CD14-positive monocyte (primary cell): Measurements from ENCODE around the gene GOSR1. TPM values are rescaled to one million over a fixed set of nuclear protein-coding genes. Genes with fewer than 3 reads are reported as not detected.

ENCODE experiments used
- DNase-seq, 3 donors: peaks; one replicate each; pipeline ENCODE4 v3.0.0-alpha.2; 2011 to 2022
- H2AFZ ChIP-seq: 2 replicates; pipeline ENCODE4 v1.6.0; 2012; ENCODE audit warnings: mild to moderate bottlenecking, low read depth, low read length, inconsistent platforms; ENCODE audit not compliant: insufficient read depth, poor library complexity, severe bottlenecking
- H3K27ac ChIP-seq, 2 donors: 1 replicate in 1 of 2; 2 replicates in 1 of 2; pipeline ENCODE4 v1.5.1; 2012 to 2013; ENCODE audit warnings: low read length in 2 of 2, control low read depth in 1 of 2, inconsistent platforms in 1 of 2, low read depth in 1 of 2, mild to moderate bottlenecking in 1 of 2
- H3K27me3 ChIP-seq, 2 donors: one replicate each; pipeline versions ENCODE4 v1.6.0 to v1.6.1; 2011 to 2013; ENCODE audit warnings: low read length in 2 of 2; ENCODE audit not compliant: control insufficient read depth in 2 of 2, insufficient read depth in 2 of 2
- H3K36me3 ChIP-seq, 2 donors: replicated peaks in 1 of 2; 1 replicate in 1 of 2; 2 replicates in 1 of 2; pipeline versions ENCODE4 v1.5.1 to v1.6.1; 2012 to 2013; ENCODE audit warnings: low read length in 2 of 2, control low read depth in 1 of 2, inconsistent platforms in 1 of 2, mild to moderate bottlenecking in 1 of 2; ENCODE audit not compliant: insufficient read depth in 2 of 2, control insufficient read depth in 1 of 2
- H3K4me1 ChIP-seq, 2 donors: 1 replicate in 1 of 2; 2 replicates in 1 of 2; pipeline versions ENCODE4 v1.5.1 to v1.6.1; 2012 to 2013; ENCODE audit warnings: low read length in 2 of 2, control low read depth in 1 of 2, inconsistent platforms in 1 of 2, mild to moderate bottlenecking in 1 of 2, moderate library complexity in 1 of 2; ENCODE audit not compliant: insufficient read depth in 2 of 2, control insufficient read depth in 1 of 2
- H3K4me2 ChIP-seq: replicated peaks from 2 replicates; pipeline ENCODE3; 2012; ENCODE audit warnings: low read length, moderate library complexity, mild to moderate bottlenecking; ENCODE audit not compliant: poor library complexity, severe bottlenecking; ENCODE audit errors: extremely low read depth
- H3K4me3 ChIP-seq, 3 experiments: fragments of 200-600 bp in 1 of 3; sonication (generic) in 1 of 3; replicated peaks in 1 of 3; 1 replicate in 2 of 3; 2 replicates in 1 of 3; pipeline ENCODE4 v1.5.1; 2011 to 2013; ENCODE audit warnings: low read length in 3 of 3, mild to moderate bottlenecking in 3 of 3, control low read depth in 2 of 3, low read depth in 2 of 3, inconsistent platforms in 1 of 3, moderate library complexity in 1 of 3
- H3K79me2 ChIP-seq: 2 replicates; pipeline ENCODE4 v1.6.0; 2012; ENCODE audit warnings: mild to moderate bottlenecking, control low read depth, inconsistent platforms, low read length, moderate library complexity; ENCODE audit not compliant: insufficient read depth
- H3K9ac ChIP-seq: 2 replicates; pipeline ENCODE4 v1.6.0; 2017; ENCODE audit warnings: low read length, mild to moderate bottlenecking; ENCODE audit not compliant: insufficient read depth, poor library complexity, severe bottlenecking
- H3K9me3 ChIP-seq, 2 donors: replicated peaks in 1 of 2; 1 replicate in 1 of 2; 2 replicates in 1 of 2; pipeline versions ENCODE4 v1.5.1 to v1.6.1; 2012 to 2013; ENCODE audit warnings: low read length in 2 of 2, control low read depth in 1 of 2; ENCODE audit not compliant: control insufficient read depth in 1 of 2, insufficient read depth in 1 of 2
- H4K20me1 ChIP-seq: 2 replicates; pipeline ENCODE4 v1.6.0; 2012; ENCODE audit warnings: mild to moderate bottlenecking, low read length, control low read depth, moderate library complexity; ENCODE audit not compliant: insufficient read depth
- H3K27ac Mint-ChIP-seq, 7 donors: one replicate each; pipeline ENCODE4 v1.8.0; 2020; ENCODE audit warnings: mild to moderate bottlenecking in 7 of 7, mixed read lengths in 7 of 7, moderate library complexity in 6 of 7, inconsistent platforms in 2 of 7
- H3K27me3 Mint-ChIP-seq, 3 donors: one replicate each; pipeline ENCODE4 v1.8.0; 2021 to 2022; ENCODE audit warnings: low read depth in 3 of 3, mild to moderate bottlenecking in 3 of 3, mixed read lengths in 3 of 3, moderate library complexity in 3 of 3, inconsistent platforms in 1 of 3
- H3K36me3 Mint-ChIP-seq, 2 donors: one replicate each; pipeline ENCODE4 v1.8.0; 2020; ENCODE audit warnings: mixed read lengths in 2 of 2, inconsistent platforms in 1 of 2, mild to moderate bottlenecking in 1 of 2
- H3K4me1 Mint-ChIP-seq: one replicate; pipeline ENCODE4 v1.8.0; 2020; ENCODE audit warnings: mild to moderate bottlenecking, mixed read lengths
- H3K4me3 Mint-ChIP-seq, 2 donors: one replicate each; pipeline ENCODE4 v1.8.0; 2020; ENCODE audit warnings: mild to moderate bottlenecking in 2 of 2, mixed read lengths in 2 of 2, moderate library complexity in 1 of 2
- H3K9me3 Mint-ChIP-seq, 7 donors: one replicate each; pipeline ENCODE4 v1.8.0; 2020 to 2022; ENCODE audit warnings: mixed read lengths in 7 of 7, mild to moderate bottlenecking in 6 of 7, moderate library complexity in 6 of 7, inconsistent platforms in 2 of 7
- CTCF ChIP-seq: fragments of 200-600 bp; IDR thresholded peaks from one replicate; pipeline ENCODE4 v1.8.0; 2022; ENCODE audit warnings: antibody characterized with exemption, mild to moderate bottlenecking
- WGBS: methylation state at CpG from one replicate; pipeline ENCODE4 v1.1.5; 2013; ENCODE audit warnings: missing lambda C conversion rate; ENCODE audit not compliant: insufficient coverage; 5-methylcytosine and 5-hydroxymethylcytosine counted together
- intact Hi-C, 2 donors: fragments of 100-400 bp; cut with micrococcal nuclease; formaldehyde crosslinking; loops; one replicate each; pipeline versions ENCODE4 v1.15.0 to v1.15.1; 2023
- polyA plus RNA-seq, 3 donors: library from polyadenylated mRNA; depleted of rRNA in 1 of 3; unstranded in 2 of 3; stranded (reverse) in 1 of 3; fragments of 300-500 nt in 2 of 3; fragments of >200 nt in 1 of 3; fragmentation: Illumina TruSeq in 2 of 3; gene quantifications; 1 replicate in 2 of 3; 2 replicates in 1 of 3; pipeline ENCODE4 v1.2.3, GENCODE V29; 2012 to 2021

The GOSR1 gene
- polyA plus RNA-seq, 3 donors = 12.6 to 35.7 (median 20.9) TPM

GRCh38 chr17:30468465-30468864 is 8.7 kb upstream of the GOSR1 start:
- Histone ChIP-seq H4K20me1 (no peaks in the 10 kb centered on the region), H3K79me2 (no peaks in the 10 kb centered on the region), H3K9ac (no peak overlapping the region), H2AFZ (no peak overlapping the region), H3K9me3 (no peaks in the 10 kb centered on the region), H3K4me1 (no peaks in the 10 kb centered on the region), H3K4me3 (no peak overlapping the region), H3K27me3 (peaks cover 2 to 4% of the 10 kb centered on the region in 2 donors), H3K4me2 (no peak overlapping the region), H3K36me3 (peaks cover 29 to 40% of the 10 kb centered on the region in 2 donors), H3K27ac (no peak overlapping the region)
- no peak for TF ChIP-seq CTCF
- H3K27ac Mint-ChIP-seq = no peak overlapping the region
- no peaks in the 10 kb centered on the region for H3K4me1 Mint-ChIP-seq
- intact Hi-C loops = no loop called here
- H3K36me3 Mint-ChIP-seq = peaks cover 33 to 34% of the 10 kb centered on the region in 2 donors
- no peak overlapping the region for H3K4me3 Mint-ChIP-seq
- no CpG with 5 or more reads among the region's 2 CpGs for WGBS
- DNase-seq = no peak
- no peaks in the 10 kb centered on the region for H3K9me3 Mint-ChIP-seq
- peaks cover 0 to 2% (median 0%) of the 10 kb centered on the region in 3 donors for H3K27me3 Mint-ChIP-seq

DNA sequence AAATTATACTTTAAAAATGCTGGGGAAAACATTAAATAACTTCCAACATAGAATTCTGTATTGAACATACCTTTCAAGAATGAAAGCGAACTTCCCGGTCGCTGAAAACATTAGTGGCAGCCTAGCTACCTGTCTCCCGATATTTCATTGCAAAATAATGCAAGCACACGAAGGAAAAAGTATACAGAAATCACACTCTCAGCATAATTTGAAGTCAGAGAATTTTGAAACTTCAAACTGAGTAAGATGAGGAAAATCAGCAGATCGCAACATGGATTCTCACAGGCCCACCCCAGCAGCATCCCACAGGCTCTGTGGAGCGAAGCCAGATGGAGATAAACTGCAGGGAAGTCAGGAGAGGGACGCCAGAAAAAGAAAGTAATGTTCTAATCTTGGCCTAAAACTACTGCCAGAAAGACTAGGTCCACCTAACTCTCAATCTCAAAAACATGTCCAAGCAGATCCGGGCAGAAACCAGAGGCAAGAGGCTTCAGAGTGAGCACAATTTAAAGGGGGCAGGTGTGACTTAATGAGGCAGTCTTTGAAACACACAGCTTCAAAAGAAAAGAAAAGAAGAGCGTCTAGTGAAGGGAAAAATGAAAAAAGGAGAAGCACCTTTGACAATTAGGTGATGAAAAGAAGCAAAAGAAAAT is 4.8 kb upstream of the GOSR1 start:
- Histone ChIP-seq H3K36me3 (peaks cover 0 to under 1% of the 10 kb centered on the region in 2 donors), H3K79me2 (peaks cover 2% of the 10 kb centered on the region), H4K20me1 (no peaks in the 10 kb centered on the region), H3K4me3 (no peak overlapping the region), H3K9ac (no peak overlapping the region), H2AFZ (no peak overlapping the region), H3K4me1 (peaks cover 4 to 7% of the 10 kb centered on the region in 2 donors), H3K4me2 (no peak overlapping the region), H3K9me3 (no peaks in the 10 kb centered on the region), H3K27ac (no peak overlapping the region), H3K27me3 (peaks cover 2 to 4% of the 10 kb centered on the region in 2 donors)
- H3K27ac Mint-ChIP-seq = no peak overlapping the region
- no peak for DNase-seq
- H3K36me3 Mint-ChIP-seq = peaks cover 1 to 5% of the 10 kb centered on the region in 2 donors
- 88% methylated on average over 1 of the region's 10 CpGs for WGBS
- no peak for TF ChIP-seq CTCF
- peaks cover 0 to 2% (median 0%) of the 10 kb centered on the region in 7 donors for H3K9me3 Mint-ChIP-seq
- H3K4me3 Mint-ChIP-seq = no peak overlapping the region
- intact Hi-C loops = loop anchor here in 1 of 2 donors (10.0 kb wide), 1 partner anchor 348 kb away; no protein-coding TSS in a partner anchor
- H3K4me1 Mint-ChIP-seq = peaks cover 8% of the 10 kb centered on the region
- H3K27me3 Mint-ChIP-seq = peaks cover 0 to 5% (median 4%) of the 10 kb centered on the region in 3 donors
